Epithelial cell of esophagus (primary cell): ENCODE measurements around the gene NMRK2.

Experiments
- DNase-seq: peaks from one replicate; pipeline ENCODE4 v3.0.0; 2010; ENCODE audit warnings: low read depth
- H3K4me3 ChIP-seq: 2 replicates; pipeline ENCODE4 v1.5.1; 2011; ENCODE audit warnings: mild to moderate bottlenecking, low read length, control low read depth
- TF ChIP-seq, protein P1 (sequence below): IDR thresholded peaks from 2 replicates; pipeline ENCODE4 v1.5.1; 2011; ENCODE audit warnings: low read depth, mild to moderate bottlenecking, low read length, control low read depth, inconsistent platforms; ENCODE audit not compliant: insufficient read depth; ENCODE audit errors: missing control alignments

Gene NMRK2

DNA sequence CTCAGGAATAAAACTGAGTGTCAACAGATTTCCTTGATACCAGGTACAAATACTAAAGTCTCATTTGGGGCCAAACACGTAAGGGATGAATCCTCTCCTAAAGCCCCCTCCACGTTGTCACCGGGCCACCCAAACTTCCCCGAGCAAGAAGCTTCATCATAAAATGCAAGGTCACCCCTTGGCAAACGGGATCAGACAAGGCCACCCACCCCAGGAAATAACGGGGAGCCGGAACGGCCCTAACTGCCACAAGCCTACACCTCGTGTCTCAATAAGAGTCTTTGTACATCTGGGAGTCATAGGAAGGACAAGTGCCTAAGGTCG is 51.7 kb downstream of the NMRK2 start:
- H3K4me3 ChIP-seq: peak overlapping the region; percentile 95

DNA sequence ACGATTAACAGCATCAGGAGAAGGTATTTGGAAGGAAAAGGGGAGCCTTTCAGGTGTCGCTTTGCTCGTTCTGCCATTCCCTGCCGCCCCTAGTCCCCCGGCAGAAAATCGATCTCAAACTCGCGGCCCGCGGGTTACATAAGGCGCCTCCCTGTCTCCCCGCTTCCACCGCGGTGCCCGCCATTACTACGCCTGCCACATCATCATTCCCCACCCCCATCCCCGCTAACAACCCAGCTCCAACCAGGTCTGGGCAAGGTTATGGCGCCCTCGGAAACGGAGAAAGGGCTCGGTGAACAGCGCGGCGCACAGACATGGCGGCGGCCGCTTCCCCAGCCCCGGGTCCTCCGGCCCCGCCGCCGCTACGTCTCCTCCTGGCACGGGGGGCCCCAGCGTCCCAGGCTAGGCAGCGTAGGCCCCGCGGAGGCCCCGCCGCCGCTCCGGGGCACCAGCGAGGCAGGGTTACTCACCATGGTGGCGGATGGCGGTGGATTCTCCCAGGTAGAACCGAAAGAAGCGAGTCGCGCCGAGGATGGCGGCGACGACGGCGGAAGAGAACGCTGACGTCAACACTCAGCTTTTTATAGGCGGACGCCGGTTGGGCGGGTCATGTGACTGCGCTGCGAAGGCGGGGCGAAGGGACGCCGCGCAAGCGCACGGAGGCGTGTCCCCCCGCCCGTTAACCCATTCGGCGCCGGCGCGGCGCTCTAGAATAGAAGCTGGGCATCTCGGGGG is 52.2 kb downstream of the NMRK2 start, which contains the start of gene EEF2:
TSS of gene EEF2 (minus strand) at position 556 of the 735 bp plus-strand sequence. CDS start at position 473, 83 bp downstream.
- TF ChIP-seq, protein P1, sequence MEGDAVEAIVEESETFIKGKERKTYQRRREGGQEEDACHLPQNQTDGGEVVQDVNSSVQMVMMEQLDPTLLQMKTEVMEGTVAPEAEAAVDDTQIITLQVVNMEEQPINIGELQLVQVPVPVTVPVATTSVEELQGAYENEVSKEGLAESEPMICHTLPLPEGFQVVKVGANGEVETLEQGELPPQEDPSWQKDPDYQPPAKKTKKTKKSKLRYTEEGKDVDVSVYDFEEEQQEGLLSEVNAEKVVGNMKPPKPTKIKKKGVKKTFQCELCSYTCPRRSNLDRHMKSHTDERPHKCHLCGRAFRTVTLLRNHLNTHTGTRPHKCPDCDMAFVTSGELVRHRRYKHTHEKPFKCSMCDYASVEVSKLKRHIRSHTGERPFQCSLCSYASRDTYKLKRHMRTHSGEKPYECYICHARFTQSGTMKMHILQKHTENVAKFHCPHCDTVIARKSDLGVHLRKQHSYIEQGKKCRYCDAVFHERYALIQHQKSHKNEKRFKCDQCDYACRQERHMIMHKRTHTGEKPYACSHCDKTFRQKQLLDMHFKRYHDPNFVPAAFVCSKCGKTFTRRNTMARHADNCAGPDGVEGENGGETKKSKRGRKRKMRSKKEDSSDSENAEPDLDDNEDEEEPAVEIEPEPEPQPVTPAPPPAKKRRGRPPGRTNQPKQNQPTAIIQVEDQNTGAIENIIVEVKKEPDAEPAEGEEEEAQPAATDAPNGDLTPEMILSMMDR: no peak

More for the DNA sequence above, 51.7 kb downstream of the NMRK2 start:
- TF ChIP-seq, protein P1: no peak
- DNase-seq: no peak

DNA sequence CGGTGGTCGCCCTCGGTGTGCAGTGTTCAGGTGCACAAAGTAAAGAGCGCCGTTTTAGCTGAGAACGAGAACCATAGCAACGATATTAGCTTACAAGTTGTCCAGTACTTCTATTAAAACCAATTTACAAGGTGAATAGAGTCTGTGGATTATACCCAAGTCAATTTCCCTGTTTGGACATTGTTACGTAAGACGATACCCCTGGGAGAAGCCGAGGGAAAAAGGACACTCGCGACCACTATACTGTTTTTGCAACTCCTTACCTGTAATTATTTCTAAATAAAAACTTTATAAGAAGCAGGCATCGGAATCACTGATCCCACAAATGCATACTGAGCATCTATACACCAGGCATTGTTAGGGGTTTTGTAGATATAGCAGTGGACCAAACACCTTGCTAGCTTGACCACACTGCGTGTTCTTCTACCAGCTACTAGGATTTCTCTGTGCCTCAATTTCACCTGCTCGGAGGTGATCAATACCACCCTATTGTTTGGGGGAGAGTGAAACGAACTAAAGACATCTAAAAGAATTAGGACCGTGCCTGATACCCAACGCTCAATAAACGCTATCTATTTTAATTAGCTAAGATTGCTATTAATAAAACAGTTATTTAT is 52.9 kb downstream of the NMRK2 start:
- H3K4me3 ChIP-seq: peak overlapping the region; percentile 95

More for the DNA sequence above, 52.2 kb downstream of the NMRK2 start, which contains the start of gene EEF2:
- DNase-seq: peak; percentile 86
- peak within 1 kb of the TSS; percentile 95 for H3K4me3 ChIP-seq

DNA sequence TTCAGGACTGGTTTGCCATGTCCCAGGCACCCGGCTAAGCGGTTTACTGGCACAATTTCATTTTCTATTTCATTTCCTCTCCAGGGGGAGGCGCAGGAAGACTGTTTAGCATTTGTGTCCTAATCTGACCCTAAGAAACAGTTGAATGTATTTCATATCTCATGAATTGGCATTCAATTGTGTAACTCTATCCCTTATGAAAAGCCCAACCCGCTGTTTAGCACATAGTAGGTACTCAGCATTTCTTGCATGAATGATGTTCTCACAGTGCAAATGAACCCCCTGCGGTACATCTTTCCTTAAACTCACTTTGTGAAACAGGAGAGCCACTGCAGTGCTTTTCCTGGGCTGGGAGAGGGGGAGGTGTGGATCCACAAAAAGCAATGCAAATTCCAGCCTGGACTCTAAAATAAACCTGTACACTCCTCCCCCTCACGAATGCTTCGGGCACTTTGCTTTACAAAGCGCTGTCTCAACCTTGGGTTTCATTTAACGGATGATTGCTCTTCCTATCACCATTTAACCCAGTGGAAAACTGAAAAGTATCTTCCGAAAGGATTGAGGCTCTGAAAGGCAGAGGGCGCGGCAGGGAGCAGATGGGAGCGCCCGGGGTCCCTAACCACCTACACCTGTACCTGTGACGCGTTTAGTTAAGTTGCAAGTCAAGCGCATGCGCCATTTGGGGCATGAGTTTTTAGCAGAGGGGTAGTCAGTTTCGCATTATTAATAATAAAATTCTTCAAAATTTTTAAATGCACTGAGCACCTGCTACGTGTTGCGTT is 53.6 kb downstream of the NMRK2 start:
- TF ChIP-seq, protein P1: peak; percentile 65
- peak overlapping the region; percentile 95 for H3K4me3 ChIP-seq
- peak; percentile 85 for DNase-seq

More for the DNA sequence above, 52.9 kb downstream of the NMRK2 start:
- TF ChIP-seq, protein P1: no peak
- no peak for DNase-seq

DNA sequence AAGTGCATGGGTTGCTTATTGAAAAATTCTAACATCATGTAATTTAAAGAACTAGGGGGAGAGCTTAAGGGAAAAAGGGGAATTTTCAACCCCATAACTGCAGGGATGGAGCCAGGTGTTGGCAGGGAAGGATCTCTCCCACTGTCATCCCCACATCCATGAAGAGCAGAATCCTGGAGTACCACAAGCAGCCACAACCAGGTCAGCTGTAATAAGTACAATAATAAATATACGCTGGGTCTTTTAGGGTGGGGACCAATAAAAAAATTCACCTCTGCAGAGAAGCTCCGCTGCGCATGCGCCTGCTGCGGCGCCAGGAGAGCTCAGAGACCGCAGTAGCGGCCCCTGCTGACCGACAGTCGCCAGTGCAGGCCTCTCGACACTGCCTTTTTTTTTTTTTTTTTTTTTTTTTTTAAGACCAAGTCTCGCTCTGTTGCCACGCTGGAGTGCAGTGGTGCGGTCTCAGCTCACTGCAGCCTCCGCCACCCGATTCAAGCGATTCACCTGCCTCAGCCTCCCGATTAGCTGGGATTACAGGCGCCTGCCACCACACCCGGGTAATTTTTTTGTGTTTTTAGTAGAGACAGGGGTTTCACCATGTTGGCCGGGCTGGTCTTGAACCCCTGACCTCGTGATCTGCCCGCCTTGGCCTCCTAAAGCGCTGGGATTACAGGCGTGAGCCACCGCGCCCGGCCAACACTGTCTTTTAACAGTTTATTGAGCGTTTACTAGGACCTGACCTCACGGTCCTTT is 54.9 kb downstream of the NMRK2 start:
- DNase-seq: peak; percentile 76

DNA sequence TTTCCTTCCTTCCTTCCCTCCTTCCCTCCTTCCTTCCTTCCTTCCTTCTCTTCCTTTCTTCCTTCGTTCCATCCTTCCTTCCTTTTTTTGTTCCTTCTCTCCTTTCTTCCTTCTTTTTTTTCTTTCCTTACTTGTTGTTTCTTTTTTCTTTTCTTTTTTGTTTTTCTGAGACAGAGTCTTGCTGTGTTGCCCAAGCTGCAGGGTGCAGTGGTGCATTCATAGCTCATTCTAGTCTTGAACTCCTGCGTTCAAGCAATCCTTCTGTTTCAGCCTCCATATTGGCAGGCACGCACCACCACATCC is 57.9 kb downstream of the NMRK2 start:
- DNase-seq: no peak
- no peak overlapping the region for H3K4me3 ChIP-seq
- TF ChIP-seq, protein P1: no peak

More for the DNA sequence above, 54.9 kb downstream of the NMRK2 start:
- TF ChIP-seq, protein P1: peak; percentile 89
- peak overlapping the region; percentile 95 for H3K4me3 ChIP-seq
